ENCODE results near the gene ZBTB38.

DNA sequence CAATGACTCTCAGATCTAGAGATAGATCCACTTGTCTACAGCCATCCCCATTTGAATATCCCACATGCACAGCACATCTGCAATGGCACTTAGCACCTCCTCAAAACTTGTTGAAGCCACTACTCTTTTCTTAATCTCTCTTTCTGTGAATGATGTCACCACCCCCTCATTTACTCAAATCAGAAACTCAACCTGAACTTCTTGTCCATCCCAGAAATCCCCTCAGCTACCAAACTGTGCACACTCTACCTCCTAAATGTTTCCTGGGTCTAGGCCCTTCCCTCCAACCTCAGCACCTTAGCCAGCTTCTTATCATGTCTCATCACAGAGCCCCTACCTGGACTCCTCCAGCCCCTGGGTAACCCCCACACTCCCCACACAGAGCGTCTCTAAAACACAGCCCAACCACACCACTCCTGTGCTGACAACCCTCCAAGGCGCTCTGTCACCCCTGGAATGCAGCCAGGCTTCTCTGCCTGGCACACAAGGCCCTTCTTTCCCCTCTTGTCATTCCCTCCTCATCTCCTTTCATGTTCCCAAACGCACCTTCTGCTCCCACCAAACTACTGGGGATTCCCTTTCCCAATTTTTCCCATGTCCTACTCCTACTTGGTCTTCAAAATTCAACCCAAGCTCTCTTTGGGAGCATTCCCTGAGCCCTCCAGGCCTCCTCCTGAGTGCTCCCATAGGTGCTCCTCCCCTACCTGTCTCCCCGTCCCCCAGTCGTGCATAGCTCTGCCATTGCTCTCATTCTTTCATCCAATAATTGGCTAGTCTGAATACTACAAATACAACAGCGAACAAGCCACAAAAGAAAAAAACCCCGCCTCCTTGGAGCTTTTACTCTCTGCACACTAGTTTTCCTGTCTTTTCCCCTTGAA, 39.8 kb upstream of the ZBTB38 start:
- TF ChIP-seq CTCF (IDR thresholded peaks at IDR 0.05) (no peak), ZFX (IDR thresholded peaks at IDR 0.05; ENCODE audit: borderline replicate concordance) (no peak)

All from 22Rv1 (cell line).